HCT116 (cell line): ENCODE results near the gene NETO1. TPM values are rescaled to one million over a fixed set of nuclear protein-coding genes. Genes with fewer than 3 reads are reported as not detected.

Experiments used
- ATAC-seq: fragments of 200-7000 bp; cut with Tn5 transposase; 2 replicates; pipeline ENCODE4 v1.9.1; 2020; ENCODE audit warnings: mild to moderate bottlenecking, moderate library complexity
- BruUV-seq: library from RNA; stranded (reverse); fragments of 400-500 nt; replicated peaks from 2 replicates; lab custom pipeline; 2021; lab: Mats Ljungman, UMichigan
- CTCF ChIA-PET: fragments of 300-600 bp; sonication (Branson Sonifier 250); formaldehyde crosslinking; loops from one replicate; lab custom pipeline; 2021; ENCODE audit warnings: antibody characterized with exemption; lab: Charles Lee
- POLR2A ChIA-PET: fragments of 300-600, 350-600 bp; sonication (Branson Sonifier 250); formaldehyde crosslinking; loops from one replicate; lab custom pipeline; 2021; ENCODE audit warnings: antibody characterized with exemption; lab: Charles Lee
- RAD21 ChIA-PET, 2 experiments: fragments of 300-600 bp; sonication (Branson Sonifier 250); formaldehyde crosslinking; loops; one replicate each; lab custom pipeline; 2023; ENCODE audit warnings: low total read pairs in 2 of 2; ENCODE audit not compliant: uncharacterized antibody in 2 of 2, unreplicated experiment in 2 of 2, low non-redundant PET in 1 of 2; lab: Charles Lee
- DNase-seq: peaks from one replicate; pipeline ENCODE4 v3.0.0-alpha.2; 2010; ENCODE audit warnings: low read depth, low spot score
- H2AFZ ChIP-seq: fragments of 200-600 bp; shearing (Covaris generic), sonication (generic); 2 replicates; pipeline ENCODE4 v1.6.1; 2017; ENCODE audit warnings: low read depth, mixed run types, mixed read lengths, antibody characterized with exemption, low read length; ENCODE audit not compliant: poor library complexity, severe bottlenecking
- H3K27ac ChIP-seq: 2 replicates; pipeline ENCODE4 v1.5.1; 2012; ENCODE audit warnings: low read depth, low read length
- H3K27me3 ChIP-seq: fragments of 200-600 bp; sonication (generic); 2 replicates; pipeline ENCODE4 v1.6.1; 2016; ENCODE audit warnings: mixed run types, low read length, mixed read lengths; ENCODE audit not compliant: insufficient read depth
- H3K36me3 ChIP-seq, 2 experiments: fragments of 200-500 bp in 1 of 2; fragments of 200-600 bp in 1 of 2; sonication (Bioruptor generic) in 1 of 2; sonication (generic) in 1 of 2; 2 replicates each; pipeline versions ENCODE4 v1.5.1 to v1.6.1; 2014 to 2016; ENCODE audit warnings: low read length in 2 of 2, inconsistent platforms in 1 of 2, mixed read lengths in 1 of 2, mixed run types in 1 of 2; ENCODE audit not compliant: insufficient read depth in 2 of 2, control insufficient read depth in 1 of 2
- H3K4me1 ChIP-seq, 2 experiments: fragments of 200-600 bp in 1 of 2; sonication (generic) in 1 of 2; 2 replicates each; pipeline versions ENCODE4 v1.5.1 to v1.6.1; 2012 to 2017; ENCODE audit warnings: low read length in 2 of 2, inconsistent platforms in 1 of 2, mild to moderate bottlenecking in 1 of 2, mixed read lengths in 1 of 2, mixed run types in 1 of 2, moderate library complexity in 1 of 2; ENCODE audit not compliant: insufficient read depth in 2 of 2, control insufficient read depth in 1 of 2
- H3K4me2 ChIP-seq: fragments of 200-600 bp; sonication (generic); 2 replicates; pipeline ENCODE4 v1.6.1; 2017; ENCODE audit warnings: mixed run types, low read length, mixed read lengths
- H3K4me3 ChIP-seq, 2 experiments: fragments of 200-600 bp in 1 of 2; sonication (generic) in 1 of 2; replicated peaks in 1 of 2; 2 replicates each; pipeline ENCODE4 v1.5.1; 2011 to 2016; ENCODE audit warnings: low read length in 2 of 2, control low read depth in 1 of 2, low read depth in 1 of 2, mild to moderate bottlenecking in 1 of 2, mixed read lengths in 1 of 2, mixed run types in 1 of 2
- H3K79me2 ChIP-seq: fragments of 200-600 bp; sonication (generic); 2 replicates; pipeline ENCODE4 v1.6.1; 2017; ENCODE audit warnings: mild to moderate bottlenecking, mixed run types, low read length, moderate library complexity, mixed read lengths; ENCODE audit not compliant: insufficient read depth
- H3K9ac ChIP-seq: fragments of 200-600 bp; sonication (generic); 2 replicates; pipeline ENCODE4 v1.6.1; 2016; ENCODE audit warnings: low read length, mixed read lengths
- H3K9me2 ChIP-seq: fragments of 200-600 bp; sonication (generic), shearing (Covaris generic); 2 replicates; pipeline ENCODE4 v1.6.1; 2017; ENCODE audit warnings: mixed run types, mild to moderate bottlenecking, moderate library complexity; ENCODE audit not compliant: insufficient read depth
- H3K9me3 ChIP-seq, 2 experiments: fragments of 200-500 bp in 1 of 2; fragments of 200-600 bp in 1 of 2; sonication (Bioruptor generic) in 1 of 2; sonication (generic) in 1 of 2; 2 replicates each; pipeline ENCODE4 v1.6.1; 2014 to 2017; ENCODE audit warnings: low read length in 2 of 2, mixed read lengths in 2 of 2, inconsistent platforms in 1 of 2, low read depth in 1 of 2, mild to moderate bottlenecking in 1 of 2, mixed run types in 1 of 2, moderate library complexity in 1 of 2; ENCODE audit not compliant: control insufficient read depth in 1 of 2, insufficient read depth in 1 of 2
- H4K20me1 ChIP-seq: fragments of 200-600 bp; sonication (generic), shearing (Covaris generic); 2 replicates; pipeline ENCODE4 v1.6.1; 2017; ENCODE audit warnings: mixed run types, mild to moderate bottlenecking, moderate library complexity; ENCODE audit not compliant: insufficient read depth
- CBX3 ChIP-seq: IDR thresholded peaks from 2 replicates; pipeline ENCODE4 v1.6.1; 2012; ENCODE audit warnings: low read depth
- CEBPB ChIP-seq: IDR thresholded peaks from 2 replicates; pipeline ENCODE4 v1.6.1; 2012; ENCODE audit warnings: low read depth
- ELF1 ChIP-seq: IDR thresholded peaks from 2 replicates; pipeline ENCODE4 v1.6.1; 2012; ENCODE audit warnings: low read depth, borderline replicate concordance
- EZH2 ChIP-seq: fragments of 200-600 bp; sonication (generic); IDR thresholded peaks from 2 replicates; pipeline ENCODE4 v1.6.1; 2017; ENCODE audit warnings: antibody characterized with exemption, mixed run types
- EZH2phosphoT487 ChIP-seq: fragments of 200-600 bp; IDR thresholded peaks from 2 replicates; pipeline ENCODE4 v1.6.1; 2018; ENCODE audit warnings: antibody characterized with exemption, borderline replicate concordance
- JUND ChIP-seq: IDR thresholded peaks from 2 replicates; pipeline ENCODE4 v1.6.1; 2012
- POLR2A ChIP-seq: IDR thresholded peaks from 2 replicates; pipeline ENCODE4 v1.7.0; 2011; ENCODE audit warnings: borderline replicate concordance; ENCODE audit not compliant: insufficient read depth, insufficient read length; ENCODE audit errors: extremely low read depth
- POLR2AphosphoS5 ChIP-seq: IDR thresholded peaks from 2 replicates; pipeline ENCODE4 v1.6.1; 2011; ENCODE audit warnings: mild to moderate bottlenecking, low read depth, low read length, moderate library complexity
- RAD21 ChIP-seq: IDR thresholded peaks from 2 replicates; pipeline ENCODE4 v1.6.1; 2012; ENCODE audit warnings: low read depth, mild to moderate bottlenecking
- TCF7L2 ChIP-seq: IDR thresholded peaks from 2 replicates; pipeline ENCODE4 v1.7.0; 2011; ENCODE audit warnings: borderline replicate concordance, inconsistent platforms; ENCODE audit not compliant: insufficient read depth, insufficient read length; ENCODE audit errors: extremely low read depth
- YY1 ChIP-seq: IDR thresholded peaks from 2 replicates; pipeline ENCODE4 v1.6.1; 2011; ENCODE audit warnings: low read length, low read depth, moderate library complexity, mild to moderate bottlenecking; ENCODE audit not compliant: insufficient replicate concordance; ENCODE audit errors: extremely low read depth
- ZFX ChIP-seq: fragments of 450-650 bp; IDR thresholded peaks from 2 replicates; pipeline ENCODE4 v1.6.1; 2017
- intact Hi-C: fragments of 100-400 bp; cut with micrococcal nuclease; formaldehyde crosslinking; loops from 2 replicates; pipeline ENCODE4 v1.10.0; 2022
- total RNA-seq: library from RNA; stranded (reverse); gene quantifications from one replicate; pipeline ENCODE4 v1.2.1, GENCODE V29; 2021; ENCODE audit not compliant: unreplicated experiment
- TF ChIP-seq, protein P1 (sequence below): IDR thresholded peaks from 2 replicates; pipeline ENCODE4 v1.6.1; 2011; ENCODE audit warnings: mild to moderate bottlenecking, low read length, moderate library complexity; ENCODE audit not compliant: insufficient replicate concordance; ENCODE audit errors: extremely low read depth
- TF ChIP-seq, protein P2 (sequence below): IDR thresholded peaks from 2 replicates; pipeline ENCODE4 v1.6.1; 2012
- TF ChIP-seq, protein P3 (sequence below): IDR thresholded peaks from 2 replicates; pipeline ENCODE4 v1.6.1; 2012; ENCODE audit warnings: low read depth

The NETO1 gene
- total RNA-seq, 1 experiment from 2014 or later, result not detected

DNA sequence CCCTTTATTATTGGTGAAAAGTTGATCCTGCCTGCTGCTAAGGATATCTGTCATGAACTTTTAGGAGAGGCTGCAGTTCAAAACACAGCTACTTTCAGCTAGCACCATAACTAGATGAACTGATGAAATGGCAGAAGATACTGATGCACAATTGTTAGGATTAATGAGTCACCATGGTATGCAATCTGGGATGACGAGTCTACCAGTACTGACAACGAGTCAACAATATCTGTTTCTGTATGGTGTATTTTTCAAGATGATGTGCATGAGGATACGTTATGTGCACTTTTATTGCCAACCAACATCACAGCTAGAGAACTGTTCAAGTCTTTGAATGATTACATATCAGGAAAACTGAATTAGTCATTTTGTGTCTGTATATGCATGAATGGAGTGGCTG is 68.7 kb downstream of the NETO1 start:
- Histone ChIP-seq H3K4me3 (no peak overlapping the region), H4K20me1 (no peaks in the 10 kb centered on the region)
- CTCF ChIA-PET, result no interaction called here
- intact Hi-C loops, result no loop called here
- TF ChIP-seq, protein P1, sequence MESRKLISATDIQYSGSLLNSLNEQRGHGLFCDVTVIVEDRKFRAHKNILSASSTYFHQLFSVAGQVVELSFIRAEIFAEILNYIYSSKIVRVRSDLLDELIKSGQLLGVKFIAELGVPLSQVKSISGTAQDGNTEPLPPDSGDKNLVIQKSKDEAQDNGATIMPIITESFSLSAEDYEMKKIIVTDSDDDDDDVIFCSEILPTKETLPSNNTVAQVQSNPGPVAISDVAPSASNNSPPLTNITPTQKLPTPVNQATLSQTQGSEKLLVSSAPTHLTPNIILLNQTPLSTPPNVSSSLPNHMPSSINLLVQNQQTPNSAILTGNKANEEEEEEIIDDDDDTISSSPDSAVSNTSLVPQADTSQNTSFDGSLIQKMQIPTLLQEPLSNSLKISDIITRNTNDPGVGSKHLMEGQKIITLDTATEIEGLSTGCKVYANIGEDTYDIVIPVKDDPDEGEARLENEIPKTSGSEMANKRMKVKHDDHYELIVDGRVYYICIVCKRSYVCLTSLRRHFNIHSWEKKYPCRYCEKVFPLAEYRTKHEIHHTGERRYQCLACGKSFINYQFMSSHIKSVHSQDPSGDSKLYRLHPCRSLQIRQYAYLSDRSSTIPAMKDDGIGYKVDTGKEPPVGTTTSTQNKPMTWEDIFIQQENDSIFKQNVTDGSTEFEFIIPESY, result no peak
- TF ChIP-seq EZH2phosphoT487, result no peak
- TF ChIP-seq YY1, result no peak
- no peak for TF ChIP-seq ELF1
- no peak for TF ChIP-seq JUND
- TF ChIP-seq CEBPB, result no peak
- TF ChIP-seq ZFX, result no peak
- TF ChIP-seq TCF7L2, result no peak
- TF ChIP-seq, all 23 proteins: peak for 0
- Histone ChIP-seq H3K4me1 (no peaks in the 10 kb centered on the region), H3K9me3 (peaks cover 4 to 24% of the 10 kb centered on the region in 2 experiments; a peak in 3 of 4 replicates), H2AFZ (no peak overlapping the region), H3K27me3 (no peaks in the 10 kb centered on the region), H3K9me2 (no peaks in the 10 kb centered on the region), H3K79me2 (no peaks in the 10 kb centered on the region), H3K9ac (no peak overlapping the region), H3K27ac (no peak overlapping the region), H3K4me2 (no peak overlapping the region), H3K36me3 (no peaks in the 10 kb centered on the region)
- no peak for ATAC-seq
- ChIA-PET POLR2A (no interaction called here), RAD21 (no interaction called here)
- no TSS peak for BruUV-seq
- no peak for DNase-seq

DNA sequence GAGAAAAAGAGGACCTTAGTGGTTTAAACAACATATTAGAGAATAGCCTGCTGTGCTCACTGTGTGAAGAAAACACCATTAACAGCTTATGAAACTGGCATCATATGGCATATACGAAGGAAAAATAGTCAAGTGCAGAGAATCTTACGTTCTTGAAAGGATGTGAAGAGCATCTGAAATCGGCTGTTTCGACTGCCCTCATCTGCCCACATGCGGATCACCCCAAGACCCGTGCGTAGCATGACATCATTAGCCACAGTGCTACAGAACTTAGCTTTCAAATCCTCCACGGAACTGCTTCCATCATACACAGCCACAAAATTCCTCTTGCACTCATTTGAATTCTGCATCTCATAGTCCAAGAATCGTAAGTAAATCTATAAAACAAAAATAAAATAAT is 84.3 kb downstream of the NETO1 start:
- ATAC-seq, result no peak
- Histone ChIP-seq H3K4me3 (no peak overlapping the region), H3K36me3 (no peaks in the 10 kb centered on the region), H3K4me1 (no peaks in the 10 kb centered on the region), H3K9ac (no peak overlapping the region), H3K4me2 (no peak overlapping the region), H3K27ac (no peak overlapping the region), H3K79me2 (no peaks in the 10 kb centered on the region), H4K20me1 (no peaks in the 10 kb centered on the region), H2AFZ (no peak overlapping the region), H3K27me3 (no peaks in the 10 kb centered on the region), H3K9me3 (peaks cover 0 to 16% of the 10 kb centered on the region in 2 experiments; a peak in 2 of 4 replicates), H3K9me2 (no peaks in the 10 kb centered on the region)
- intact Hi-C loops, result no loop called here
- ChIA-PET POLR2A (no interaction called here), RAD21 (no interaction called here), CTCF (no interaction called here)
- BruUV-seq, result no TSS peak
- DNase-seq, result no peak
- TF ChIP-seq EZH2 (no peak), POLR2A (no peak), YY1 (no peak), CEBPB (no peak), RAD21 (no peak), EZH2phosphoT487 (no peak), CBX3 (no peak), JUND (no peak), POLR2AphosphoS5 (no peak)
- TF ChIP-seq, protein P2, sequence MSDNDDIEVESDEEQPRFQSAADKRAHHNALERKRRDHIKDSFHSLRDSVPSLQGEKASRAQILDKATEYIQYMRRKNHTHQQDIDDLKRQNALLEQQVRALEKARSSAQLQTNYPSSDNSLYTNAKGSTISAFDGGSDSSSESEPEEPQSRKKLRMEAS, result no peak
- TF ChIP-seq, protein P3, sequence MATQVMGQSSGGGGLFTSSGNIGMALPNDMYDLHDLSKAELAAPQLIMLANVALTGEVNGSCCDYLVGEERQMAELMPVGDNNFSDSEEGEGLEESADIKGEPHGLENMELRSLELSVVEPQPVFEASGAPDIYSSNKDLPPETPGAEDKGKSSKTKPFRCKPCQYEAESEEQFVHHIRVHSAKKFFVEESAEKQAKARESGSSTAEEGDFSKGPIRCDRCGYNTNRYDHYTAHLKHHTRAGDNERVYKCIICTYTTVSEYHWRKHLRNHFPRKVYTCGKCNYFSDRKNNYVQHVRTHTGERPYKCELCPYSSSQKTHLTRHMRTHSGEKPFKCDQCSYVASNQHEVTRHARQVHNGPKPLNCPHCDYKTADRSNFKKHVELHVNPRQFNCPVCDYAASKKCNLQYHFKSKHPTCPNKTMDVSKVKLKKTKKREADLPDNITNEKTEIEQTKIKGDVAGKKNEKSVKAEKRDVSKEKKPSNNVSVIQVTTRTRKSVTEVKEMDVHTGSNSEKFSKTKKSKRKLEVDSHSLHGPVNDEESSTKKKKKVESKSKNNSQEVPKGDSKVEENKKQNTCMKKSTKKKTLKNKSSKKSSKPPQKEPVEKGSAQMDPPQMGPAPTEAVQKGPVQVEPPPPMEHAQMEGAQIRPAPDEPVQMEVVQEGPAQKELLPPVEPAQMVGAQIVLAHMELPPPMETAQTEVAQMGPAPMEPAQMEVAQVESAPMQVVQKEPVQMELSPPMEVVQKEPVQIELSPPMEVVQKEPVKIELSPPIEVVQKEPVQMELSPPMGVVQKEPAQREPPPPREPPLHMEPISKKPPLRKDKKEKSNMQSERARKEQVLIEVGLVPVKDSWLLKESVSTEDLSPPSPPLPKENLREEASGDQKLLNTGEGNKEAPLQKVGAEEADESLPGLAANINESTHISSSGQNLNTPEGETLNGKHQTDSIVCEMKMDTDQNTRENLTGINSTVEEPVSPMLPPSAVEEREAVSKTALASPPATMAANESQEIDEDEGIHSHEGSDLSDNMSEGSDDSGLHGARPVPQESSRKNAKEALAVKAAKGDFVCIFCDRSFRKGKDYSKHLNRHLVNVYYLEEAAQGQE, result no peak
